H1 (cell line): ENCODE measurements around the gene GLRA2. TPM values are rescaled to one million over a fixed set of nuclear protein-coding genes. Genes with fewer than 3 reads are reported as not detected.

Experiments used
- CTCF ChIA-PET: fragments of 300-600 bp; sonication (Branson Sonifier 250); formaldehyde crosslinking; loops from one replicate; lab custom pipeline; 2021; ENCODE audit not compliant: partially characterized antibody; lab: Charles Lee
- POLR2A ChIA-PET: fragments of 300-600 bp; sonication (Branson Sonifier 250); formaldehyde crosslinking; loops from one replicate; lab custom pipeline; 2021; ENCODE audit warnings: inconsistent platforms; ENCODE audit not compliant: partially characterized antibody; lab: Charles Lee
- DNase-seq, 2 experiments: peaks; one replicate each; pipeline versions ENCODE4 v3.0.0 to v3.0.0-alpha.2; 2010 to 2022; ENCODE audit warnings: low spot score in 2 of 2, low read depth in 1 of 2, mixed read lengths in 1 of 2
- FAIRE-seq: peaks from 2 replicates; lab custom pipeline; 2011; peaks lifted over from hg19 to GRCh38; lab: Jason Lieb, UNC
- H2AFZ ChIP-seq: 2 replicates; pipeline ENCODE4 v1.8.1; 2012; ENCODE audit warnings: low read length, inconsistent platforms
- H2AK5ac ChIP-seq: 2 replicates; pipeline ENCODE4 v1.6.1; 2013; ENCODE audit warnings: low read depth, low read length
- H2BK120ac ChIP-seq: replicated peaks from 2 replicates; pipeline ENCODE3; 2013; ENCODE audit warnings: low read depth, low read length, inconsistent platforms
- H2BK12ac ChIP-seq: 2 replicates; pipeline ENCODE4 v1.6.1; 2013; ENCODE audit warnings: low read depth, low read length
- H2BK15ac ChIP-seq: 2 replicates; pipeline ENCODE4 v1.6.1; 2013; ENCODE audit warnings: low read length
- H2BK20ac ChIP-seq: 2 replicates; pipeline ENCODE4 v1.6.1; 2013; ENCODE audit warnings: low read length
- H2BK5ac ChIP-seq: 2 replicates; pipeline ENCODE4 v1.6.1; 2013; ENCODE audit warnings: low read depth, low read length
- H3K14ac ChIP-seq: 2 replicates; pipeline ENCODE4 v1.6.1; 2013; ENCODE audit warnings: inconsistent platforms; ENCODE audit not compliant: insufficient read length
- H3K18ac ChIP-seq: 2 replicates; pipeline ENCODE4 v1.6.1; 2013; ENCODE audit warnings: low read length; ENCODE audit errors: extremely low read depth
- H3K23ac ChIP-seq: 2 replicates; pipeline ENCODE4 v1.6.1; 2013; ENCODE audit warnings: inconsistent platforms; ENCODE audit not compliant: insufficient read length
- H3K23me2 ChIP-seq: 2 replicates; pipeline ENCODE4 v1.6.1; 2013; ENCODE audit warnings: low read depth, low read length
- H3K27ac ChIP-seq: 2 replicates; pipeline ENCODE4 v1.6.1; 2011; ENCODE audit warnings: low read depth, low read length, inconsistent platforms
- H3K27me3 ChIP-seq, 4 experiments: replicated peaks in 1 of 4; 1 replicate in 1 of 4; 2 replicates in 3 of 4; pipeline versions ENCODE4 v1.6.1 to v1.8.1; 2011 to 2013; ENCODE audit warnings: low read length in 3 of 4, mild to moderate bottlenecking in 3 of 4, inconsistent platforms in 2 of 4, mixed read lengths in 2 of 4, moderate library complexity in 1 of 4; ENCODE audit not compliant: control insufficient read depth in 3 of 4, insufficient read depth in 3 of 4; ENCODE audit errors: extremely low read depth in 1 of 4
- H3K36me3 ChIP-seq, 4 experiments: 2 replicates each; pipeline versions ENCODE4 v1.6.1 to v1.8.1; 2011 to 2013; ENCODE audit warnings: mild to moderate bottlenecking in 4 of 4, low read length in 3 of 4, moderate library complexity in 2 of 4, control low read depth in 1 of 4, inconsistent platforms in 1 of 4; ENCODE audit not compliant: insufficient read depth in 4 of 4, control insufficient read depth in 2 of 4
- H3K4ac ChIP-seq: replicated peaks from 2 replicates; pipeline ENCODE3; 2013; ENCODE audit warnings: low read length, low read depth, mixed read lengths, inconsistent platforms; ENCODE audit not compliant: insufficient read length
- H3K4me1 ChIP-seq, 4 experiments: replicated peaks in 1 of 4; 1 replicate in 1 of 4; 2 replicates in 3 of 4; pipeline versions ENCODE4 v1.6.1 to v1.8.1; 2011 to 2013; ENCODE audit warnings: low read length in 3 of 4, inconsistent platforms in 2 of 4, mixed read lengths in 1 of 4; ENCODE audit not compliant: insufficient read depth in 4 of 4, control insufficient read depth in 3 of 4
- H3K4me2 ChIP-seq, 2 experiments: 2 replicates each; pipeline versions ENCODE4 v1.6.1 to v1.8.1; 2011 to 2013; ENCODE audit warnings: low read depth in 2 of 2, low read length in 2 of 2, control low read depth in 1 of 2, inconsistent platforms in 1 of 2, mild to moderate bottlenecking in 1 of 2; ENCODE audit not compliant: insufficient read depth in 1 of 2
- H3K4me3 ChIP-seq, 4 experiments: fragments of 200-600, 300-600 bp in 1 of 4; sonication (generic), shearing (Covaris generic), sonication (Bioruptor Twin) in 1 of 4; 2 replicates each; pipeline versions ENCODE4 v1.5.1 to v1.8.1; 2011 to 2016; ENCODE audit warnings: low read length in 4 of 4, low read depth in 3 of 4, control low read depth in 2 of 4, inconsistent platforms in 2 of 4, mild to moderate bottlenecking in 2 of 4, mixed read lengths in 1 of 4, moderate library complexity in 1 of 4; ENCODE audit not compliant: insufficient read depth in 2 of 4; ENCODE audit errors: extremely low read depth in 1 of 4
- H3K56ac ChIP-seq: replicated peaks from 2 replicates; pipeline ENCODE3; 2013; ENCODE audit warnings: low read depth, mild to moderate bottlenecking, mixed read lengths, low read length, inconsistent platforms; ENCODE audit not compliant: insufficient read length
- H3K79me1 ChIP-seq: 2 replicates; pipeline ENCODE4 v1.6.1; 2013; ENCODE audit warnings: low read depth, low read length, control low read depth
- H3K79me2 ChIP-seq, 2 experiments: 2 replicates each; pipeline versions ENCODE4 v1.6.1 to v1.8.1; 2012 to 2013; ENCODE audit warnings: low read length in 2 of 2, mild to moderate bottlenecking in 2 of 2, inconsistent platforms in 1 of 2; ENCODE audit not compliant: insufficient read depth in 2 of 2, control insufficient read depth in 1 of 2
- H3K9ac ChIP-seq, 4 experiments: replicated peaks in 1 of 4; 1 replicate in 1 of 4; 2 replicates in 3 of 4; pipeline versions ENCODE4 v1.6.1 to v1.8.1; 2011 to 2013; ENCODE audit warnings: low read depth in 3 of 4, low read length in 3 of 4, control low read depth in 2 of 4, mild to moderate bottlenecking in 2 of 4, moderate library complexity in 2 of 4, inconsistent platforms in 1 of 4; ENCODE audit errors: extremely low read depth in 1 of 4
- H3K9me3 ChIP-seq, 2 experiments: 2 replicates each; pipeline versions ENCODE4 v1.6.1 to v1.8.1; 2012 to 2013; ENCODE audit warnings: mild to moderate bottlenecking in 2 of 2, moderate library complexity in 2 of 2, control low read depth in 1 of 2, inconsistent platforms in 1 of 2, low read depth in 1 of 2, low read length in 1 of 2, mixed read lengths in 1 of 2; ENCODE audit not compliant: insufficient read depth in 2 of 2
- H4K20me1 ChIP-seq, 2 experiments: replicated peaks in 1 of 2; 2 replicates each; pipeline versions ENCODE3 to v1.8.1; 2011 to 2013; ENCODE audit warnings: inconsistent platforms in 2 of 2, low read length in 2 of 2, mild to moderate bottlenecking in 1 of 2; ENCODE audit not compliant: insufficient read depth in 2 of 2, control insufficient read depth in 1 of 2
- H4K5ac ChIP-seq: 2 replicates; pipeline ENCODE4 v1.6.1; 2013; ENCODE audit warnings: low read length, low read depth, mixed read lengths, inconsistent platforms; ENCODE audit not compliant: insufficient read length
- H4K8ac ChIP-seq: 2 replicates; pipeline ENCODE4 v1.8.0; 2013; ENCODE audit warnings: mild to moderate bottlenecking, moderate library complexity, low read length, inconsistent platforms; ENCODE audit not compliant: insufficient read depth; ENCODE audit errors: extremely low read depth
- H4K91ac ChIP-seq: replicated peaks from 2 replicates; pipeline ENCODE3; 2013; ENCODE audit warnings: low read length, mixed read lengths, inconsistent platforms; ENCODE audit not compliant: insufficient read length
- CHD2 ChIP-seq: IDR thresholded peaks from 2 replicates; pipeline ENCODE4 v1.6.1; 2012; ENCODE audit warnings: low read length, improper control_type of control experiment
- PHF8 ChIP-seq: fragments of 200-600 bp; sonication (generic); conservative IDR thresholded peaks from 2 replicates; pipeline ENCODE4 v1.7.1; 2012; ENCODE audit warnings: low read depth, mild to moderate bottlenecking, inconsistent platforms, low read length, moderate library complexity
- RXRA ChIP-seq: IDR thresholded peaks from 2 replicates; pipeline ENCODE4 v1.6.1; 2011; ENCODE audit warnings: low read depth, mild to moderate bottlenecking, low read length, moderate library complexity; ENCODE audit not compliant: insufficient read depth
- SP1 ChIP-seq: IDR thresholded peaks from 2 replicates; pipeline ENCODE4 v1.6.1; 2011; ENCODE audit warnings: low read depth, low read length
- SRF ChIP-seq: IDR thresholded peaks from 2 replicates; pipeline ENCODE4 v1.6.1; 2011; ENCODE audit warnings: mild to moderate bottlenecking, low read depth, low read length, moderate library complexity
- TAF7 ChIP-seq: optimal IDR thresholded peaks from 2 replicates; pipeline ENCODE3; 2011; ENCODE audit warnings: low read depth, mild to moderate bottlenecking, inconsistent platforms, low read length, moderate library complexity, borderline replicate concordance
- WGBS, 2 experiments: shearing (Covaris generic) in 1 of 2; methylation state at CpG; one replicate each; pipeline versions ENCODE4 v1.1.6 to v1.1.7; 2013 to 2015; ENCODE audit warnings: low lambda C conversion rate in 2 of 2, mixed read lengths in 2 of 2, inconsistent platforms in 1 of 2, low coverage in 1 of 2, missing lambda C conversion rate in 1 of 2; ENCODE audit not compliant: insufficient replicate concordance in 2 of 2, insufficient coverage in 1 of 2, insufficient read length in 1 of 2; ENCODE audit errors: extremely low coverage in 1 of 2, missing lambda C conversion rate in 1 of 2; 5-methylcytosine and 5-hydroxymethylcytosine counted together
- polyA plus RNA-seq, 7 experiments: library from polyadenylated mRNA; depleted of rRNA in 3 of 7; stranded (reverse) in 5 of 7; unstranded in 2 of 7; fragments of >200 nt in 5 of 7; fragments of 200-250 nt in 2 of 7; gene quantifications; 1 replicate in 5 of 7; 2 replicates in 1 of 7; 4 replicates in 1 of 7; pipeline versions ENCODE4 v1.2.1 to v1.2.3, GENCODE V29; 2011 to 2013; ENCODE audit warnings: missing spikeins in 2 of 7, mixed read lengths in 2 of 7
- total RNA-seq: library from RNA; stranded (reverse); fragmentation: NEBNext Ultra II Directional; extraction: Animal tissue kit (Norgen Biotek cat#: 25700); gene quantifications from 2 replicates; pipeline ENCODE4 v1.2.1, GENCODE V29; 2021
- TF ChIP-seq, protein P1 (sequence below): IDR thresholded peaks from 2 replicates; pipeline ENCODE4 v1.6.1; 2011; ENCODE audit warnings: low read depth, mild to moderate bottlenecking, low read length; ENCODE audit not compliant: insufficient read depth
- TF ChIP-seq, protein P2 (sequence below): IDR thresholded peaks from 2 replicates; pipeline ENCODE4 v1.6.1; 2012; ENCODE audit warnings: low read length, inconsistent platforms

Gene GLRA2
- total and polyA plus RNA-seq, 2 of the 8 experiments (the other 6 are each of a cell fraction or from before 2014, with no cell fraction given), result not detected

DNA sequence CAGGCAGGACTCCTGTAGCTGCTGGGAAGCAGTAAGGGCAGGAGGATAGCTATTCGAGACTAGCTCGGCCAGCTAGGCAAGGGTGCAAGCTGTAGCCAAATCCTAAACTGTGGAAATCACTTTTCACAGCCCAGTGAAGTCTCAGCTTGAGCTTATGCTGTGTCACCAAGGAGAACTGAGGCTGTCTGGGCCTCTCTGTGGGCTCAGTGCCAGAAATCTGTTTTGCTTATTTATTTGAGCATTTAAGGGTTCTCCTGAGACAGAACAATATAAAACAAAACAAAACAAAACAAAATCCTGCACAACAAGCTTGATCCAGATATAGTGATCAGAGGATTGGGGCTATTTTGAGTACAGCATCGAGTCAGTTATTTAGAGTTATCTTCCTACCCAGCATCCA, 246.1 kb downstream of the GLRA2 start:
- 0 out of 4 replicates have a peak, but pooled peaks cover 0 to 2% of the 10 kb centered on the region in 2 experiments for H3K9me3 ChIP-seq
- H4K91ac ChIP-seq, result no peak overlapping the region
- H3K27ac ChIP-seq, result no peak overlapping the region
- DNase-seq (no peak), FAIRE-seq (no peak)
- H2BK5ac ChIP-seq, result no peak overlapping the region
- no peak overlapping the region for H3K4me2 ChIP-seq
- no peak overlapping the region for H2AK5ac ChIP-seq
- H4K8ac ChIP-seq, result peak overlapping the region; percentile 68; the same call in 1 of the 2 replicates
- H2BK12ac ChIP-seq, result no peak overlapping the region
- no peaks in the 10 kb centered on the region for H3K36me3 ChIP-seq
- no peak overlapping the region for H2AFZ ChIP-seq
- H2BK20ac ChIP-seq, result no peak overlapping the region
- 90% methylated on average over 2 of the region's 3 CpGs; no CpG with 5 or more reads in 1 of the 2 experiments for WGBS, 2 experiments
- TF ChIP-seq, protein P1, sequence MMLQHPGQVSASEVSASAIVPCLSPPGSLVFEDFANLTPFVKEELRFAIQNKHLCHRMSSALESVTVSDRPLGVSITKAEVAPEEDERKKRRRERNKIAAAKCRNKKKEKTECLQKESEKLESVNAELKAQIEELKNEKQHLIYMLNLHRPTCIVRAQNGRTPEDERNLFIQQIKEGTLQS, result no peak
- TF ChIP-seq PHF8 (no peak), CHD2 (no peak), RXRA (no peak), SRF (no peak), TAF7 (no peak), SP1 (no peak)
- TF ChIP-seq, protein P2, sequence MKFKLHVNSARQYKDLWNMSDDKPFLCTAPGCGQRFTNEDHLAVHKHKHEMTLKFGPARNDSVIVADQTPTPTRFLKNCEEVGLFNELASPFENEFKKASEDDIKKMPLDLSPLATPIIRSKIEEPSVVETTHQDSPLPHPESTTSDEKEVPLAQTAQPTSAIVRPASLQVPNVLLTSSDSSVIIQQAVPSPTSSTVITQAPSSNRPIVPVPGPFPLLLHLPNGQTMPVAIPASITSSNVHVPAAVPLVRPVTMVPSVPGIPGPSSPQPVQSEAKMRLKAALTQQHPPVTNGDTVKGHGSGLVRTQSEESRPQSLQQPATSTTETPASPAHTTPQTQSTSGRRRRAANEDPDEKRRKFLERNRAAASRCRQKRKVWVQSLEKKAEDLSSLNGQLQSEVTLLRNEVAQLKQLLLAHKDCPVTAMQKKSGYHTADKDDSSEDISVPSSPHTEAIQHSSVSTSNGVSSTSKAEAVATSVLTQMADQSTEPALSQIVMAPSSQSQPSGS, result no peak
- H3K79me2 ChIP-seq, result no peaks in the 10 kb centered on the region
- H3K23me2 ChIP-seq, result no peaks in the 10 kb centered on the region
- H3K18ac ChIP-seq, result no peak overlapping the region
- CTCF ChIA-PET, result interaction anchor here (0.9 kb wide), 1 partner anchor 25 kb away, joined by 3 read pairs; no protein-coding TSS in a partner anchor
- H3K4me1 ChIP-seq, result no peaks in the 10 kb centered on the region
- H4K5ac ChIP-seq, result no peak overlapping the region
- H3K9ac ChIP-seq, result no peak overlapping the region
- H2BK15ac ChIP-seq, result no peak overlapping the region
- H3K4ac ChIP-seq, result no peak overlapping the region
- H4K20me1 ChIP-seq, result no peaks in the 10 kb centered on the region
- H3K4me3 ChIP-seq, result no peak overlapping the region
- no peak overlapping the region for H2BK120ac ChIP-seq
- POLR2A ChIA-PET, result no interaction called here
- H3K23ac ChIP-seq, result no peak overlapping the region
- H3K79me1 ChIP-seq, result no peaks in the 10 kb centered on the region
- no peak overlapping the region for H3K56ac ChIP-seq
- no peaks in the 10 kb centered on the region for H3K27me3 ChIP-seq
- no peak overlapping the region for H3K14ac ChIP-seq
